ENCODE measurements around the gene BOD1.
A peak's percentile ranks its signal among the peaks of the same experiment; 100 is the strongest.

Gene BOD1

DNA sequence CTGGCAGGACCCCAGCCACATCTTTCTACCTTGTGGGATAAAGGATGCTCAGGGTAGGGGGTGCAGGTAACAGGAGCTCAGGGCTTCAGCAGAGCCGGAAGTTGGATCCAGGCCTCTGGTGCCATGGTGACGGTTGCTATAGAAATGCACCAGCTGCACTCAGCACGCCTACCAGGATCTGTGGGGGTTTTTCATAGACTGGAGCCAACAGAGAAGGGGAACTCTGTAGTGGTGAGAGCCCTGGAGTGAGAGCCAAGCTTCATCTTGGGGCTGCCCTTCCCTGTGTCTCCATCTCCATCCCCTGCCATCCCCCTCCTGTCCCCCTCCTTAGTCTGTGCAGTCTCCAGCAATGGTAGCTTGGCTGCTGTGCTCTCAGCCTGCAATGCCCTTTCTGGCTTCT is 27.5 kb upstream of the BOD1 start:
- peak overlapping the region; percentile 25 for H3K4me2 ChIP-seq (ENCODE audit: low read length)
- peaks cover 2% of the 10 kb centered on the region; the same call in 1 of the 2 replicates for H3K27me3 ChIP-seq (ENCODE audit: control insufficient read depth, low read length)
- no peak overlapping the region for H3K4me3 ChIP-seq (ENCODE audit: low read length)
- H3K9me3 ChIP-seq (ENCODE audit: control insufficient read depth, insufficient read depth, low read length) = no peaks in the 10 kb centered on the region
- H3K4me1 ChIP-seq (ENCODE audit: control insufficient read depth, low read length) = peaks cover 22% of the 10 kb centered on the region
- H3K36me3 ChIP-seq (ENCODE audit: control insufficient read depth, low read length) = no peaks in the 10 kb centered on the region
- no peaks in the 10 kb centered on the region for H3F3A ChIP-seq (ENCODE audit: control insufficient read depth, insufficient read depth)
- H4K20me1 ChIP-seq (ENCODE audit: control insufficient read depth, insufficient read depth, low read depth, low read length) = no peaks in the 10 kb centered on the region
- no peak for TF ChIP-seq EZH2phosphoT487 (IDR thresholded peaks at IDR 0.05; ENCODE audit: borderline replicate concordance, low read length)
- TF ChIP-seq, protein P1, sequence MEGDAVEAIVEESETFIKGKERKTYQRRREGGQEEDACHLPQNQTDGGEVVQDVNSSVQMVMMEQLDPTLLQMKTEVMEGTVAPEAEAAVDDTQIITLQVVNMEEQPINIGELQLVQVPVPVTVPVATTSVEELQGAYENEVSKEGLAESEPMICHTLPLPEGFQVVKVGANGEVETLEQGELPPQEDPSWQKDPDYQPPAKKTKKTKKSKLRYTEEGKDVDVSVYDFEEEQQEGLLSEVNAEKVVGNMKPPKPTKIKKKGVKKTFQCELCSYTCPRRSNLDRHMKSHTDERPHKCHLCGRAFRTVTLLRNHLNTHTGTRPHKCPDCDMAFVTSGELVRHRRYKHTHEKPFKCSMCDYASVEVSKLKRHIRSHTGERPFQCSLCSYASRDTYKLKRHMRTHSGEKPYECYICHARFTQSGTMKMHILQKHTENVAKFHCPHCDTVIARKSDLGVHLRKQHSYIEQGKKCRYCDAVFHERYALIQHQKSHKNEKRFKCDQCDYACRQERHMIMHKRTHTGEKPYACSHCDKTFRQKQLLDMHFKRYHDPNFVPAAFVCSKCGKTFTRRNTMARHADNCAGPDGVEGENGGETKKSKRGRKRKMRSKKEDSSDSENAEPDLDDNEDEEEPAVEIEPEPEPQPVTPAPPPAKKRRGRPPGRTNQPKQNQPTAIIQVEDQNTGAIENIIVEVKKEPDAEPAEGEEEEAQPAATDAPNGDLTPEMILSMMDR (IDR thresholded peaks at IDR 0.05; ENCODE audit: low read depth, low read length, poor library complexity, severe bottlenecking) = no peak
- H3K79me2 ChIP-seq (ENCODE audit: control insufficient read depth, low read length) = no peaks in the 10 kb centered on the region
- H3K27ac ChIP-seq (ENCODE audit: low read depth, low read length) = no peak overlapping the region
- no peaks in the 10 kb centered on the region for H3K9me2 ChIP-seq (replicated peaks; ENCODE audit: control insufficient read depth, low read length)

DNA sequence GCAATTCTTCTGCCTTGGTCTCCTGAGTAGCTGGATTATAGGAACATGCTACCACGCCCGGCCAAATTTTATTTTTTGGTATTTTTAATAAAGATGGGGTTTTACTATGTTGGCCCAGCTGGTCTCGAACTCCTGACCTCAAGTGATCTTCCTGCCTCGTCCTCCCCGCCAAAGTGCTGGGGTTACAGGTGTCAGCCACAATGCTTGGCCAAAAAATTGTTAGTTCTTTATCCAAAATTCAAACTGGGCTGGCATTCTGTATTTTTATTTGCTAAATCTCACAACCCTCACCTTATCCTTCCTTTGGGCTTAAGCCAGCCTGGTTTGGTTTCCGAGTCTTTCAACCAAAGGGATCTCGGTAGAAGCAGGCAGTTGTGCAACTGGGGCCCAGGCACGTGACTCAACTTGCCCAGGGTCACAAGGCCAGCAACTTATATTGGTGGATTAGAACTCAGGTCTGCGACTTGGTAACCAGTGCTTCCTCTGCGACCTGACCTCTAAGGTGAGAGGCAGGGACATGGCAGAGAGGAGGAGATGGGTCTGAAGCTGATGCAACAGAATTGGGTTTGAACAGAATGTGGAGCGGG is 26.5 kb upstream of the BOD1 start:
- Histone ChIP-seq H3K79me2 (ENCODE audit: control insufficient read depth, low read length) (no peaks in the 10 kb centered on the region), H3K4me1 (ENCODE audit: control insufficient read depth, low read length) (peaks cover 22% of the 10 kb centered on the region), H3K4me3 (ENCODE audit: low read length) (no peak overlapping the region), H3K36me3 (ENCODE audit: control insufficient read depth, low read length) (no peaks in the 10 kb centered on the region), H3K9me3 (ENCODE audit: control insufficient read depth, insufficient read depth, low read length) (no peaks in the 10 kb centered on the region), H3K27ac (ENCODE audit: low read depth, low read length) (no peak overlapping the region), H3K9me2 (replicated peaks; ENCODE audit: control insufficient read depth, low read length) (no peaks in the 10 kb centered on the region), H3K27me3 (ENCODE audit: control insufficient read depth, low read length) (no peaks in the 10 kb centered on the region; the same call in 1 of the 2 replicates), H3K4me2 (ENCODE audit: low read length) (no peak overlapping the region), H3F3A (ENCODE audit: control insufficient read depth, insufficient read depth) (no peaks in the 10 kb centered on the region), H4K20me1 (ENCODE audit: control insufficient read depth, insufficient read depth, low read depth, low read length) (no peaks in the 10 kb centered on the region)
- TF ChIP-seq, protein P1 (IDR thresholded peaks at IDR 0.05; ENCODE audit: low read depth, low read length, poor library complexity, severe bottlenecking) = no peak
- no peak for TF ChIP-seq EZH2phosphoT487 (IDR thresholded peaks at IDR 0.05; ENCODE audit: borderline replicate concordance, low read length)

DNA sequence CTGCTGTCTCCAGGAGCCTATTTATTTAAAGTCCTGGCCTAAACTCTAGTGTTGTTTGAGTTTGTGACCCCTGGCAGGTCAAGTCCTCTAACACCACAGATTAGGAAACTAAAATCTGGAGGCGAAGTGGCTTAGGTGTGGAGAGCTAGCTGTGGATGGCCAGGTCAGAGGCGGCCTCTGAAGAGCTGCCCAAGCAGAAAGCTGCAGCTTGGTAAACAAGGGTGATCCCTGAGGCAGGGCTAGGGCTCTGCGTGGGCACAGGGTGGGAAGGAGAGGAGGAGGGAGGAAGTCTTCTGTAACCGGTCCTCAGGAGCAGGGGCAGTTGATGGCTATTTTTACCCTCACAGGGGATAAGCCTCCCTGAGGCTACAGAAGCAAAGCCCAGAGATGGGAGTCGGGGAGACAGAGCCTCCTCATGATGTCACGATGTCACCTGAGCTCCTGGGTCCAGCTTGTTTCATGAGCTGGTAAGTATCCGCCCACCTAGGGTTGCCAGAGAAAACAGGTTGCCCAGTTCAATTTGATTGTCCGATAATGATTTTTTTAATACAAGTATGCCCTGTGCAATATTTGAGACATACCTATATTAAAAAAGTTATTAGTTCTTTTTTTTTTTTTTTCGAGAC is 25.9 kb upstream of the BOD1 start:
- TF ChIP-seq EZH2phosphoT487 (IDR thresholded peaks at IDR 0.05; ENCODE audit: borderline replicate concordance, low read length) = no peak
- TF ChIP-seq, protein P1 (IDR thresholded peaks at IDR 0.05; ENCODE audit: low read depth, low read length, poor library complexity, severe bottlenecking) = no peak
- H3K79me2 ChIP-seq (ENCODE audit: control insufficient read depth, low read length) = no peaks in the 10 kb centered on the region
- H4K20me1 ChIP-seq (ENCODE audit: control insufficient read depth, insufficient read depth, low read depth, low read length) = no peaks in the 10 kb centered on the region
- no peaks in the 10 kb centered on the region for H3K36me3 ChIP-seq (ENCODE audit: control insufficient read depth, low read length)
- H3F3A ChIP-seq (ENCODE audit: control insufficient read depth, insufficient read depth) = no peaks in the 10 kb centered on the region
- H3K9me3 ChIP-seq (ENCODE audit: control insufficient read depth, insufficient read depth, low read length) = no peaks in the 10 kb centered on the region
- no peak overlapping the region for H3K4me3 ChIP-seq (ENCODE audit: low read length)
- H3K9me2 ChIP-seq (replicated peaks; ENCODE audit: control insufficient read depth, low read length) = no peaks in the 10 kb centered on the region
- H3K4me1 ChIP-seq (ENCODE audit: control insufficient read depth, low read length) = peaks cover 22% of the 10 kb centered on the region
- H3K27ac ChIP-seq (ENCODE audit: low read depth, low read length) = no peak overlapping the region
- H3K27me3 ChIP-seq (ENCODE audit: control insufficient read depth, low read length) = no peaks in the 10 kb centered on the region
- no peak overlapping the region for H3K4me2 ChIP-seq (ENCODE audit: low read length)
